Gastroesophageal sphincter (tissue), 4 donors: Measurements from ENCODE around the gene PARP8. TPM values are rescaled to one million over a fixed set of nuclear protein-coding genes. Genes with fewer than 3 reads are reported as not detected.

Experiments
- ATAC-seq: fragments of 150-250 bp; one replicate; pipeline ENCODE4 v1.9.1; 2016; ENCODE audit warnings: mild to moderate bottlenecking, moderate library complexity
- H3K27ac ChIP-seq, 4 donors: fragments of 200-600 bp; sonication (generic) in 3 of 4; 1 replicate in 3 of 4; 2 replicates in 1 of 4; pipeline ENCODE4 v1.5.1; 2016 to 2019
- H3K27me3 ChIP-seq: fragments of 200-600 bp; sonication (generic); one replicate; pipeline ENCODE4 v1.5.1; 2019
- H3K36me3 ChIP-seq, 2 donors: fragments of 200-600 bp; sonication (generic); one replicate each; pipeline ENCODE4 v1.5.1; 2019; ENCODE audit warnings: control low read depth in 1 of 2
- H3K4me1 ChIP-seq, 3 donors: fragments of 200-600 bp; sonication (generic); 1 replicate in 2 of 3; 2 replicates in 1 of 3; pipeline ENCODE4 v1.5.1; 2016 to 2019; ENCODE audit warnings: control low read depth in 2 of 3
- H3K4me3 ChIP-seq, 2 donors: fragments of 200-600 bp; sonication (generic); one replicate each; pipeline ENCODE4 v1.5.1; 2019; ENCODE audit warnings: mild to moderate bottlenecking in 1 of 2, moderate library complexity in 1 of 2
- H3K9me3 ChIP-seq, 3 donors: fragments of 200-600 bp; sonication (generic); one replicate each; pipeline ENCODE4 v1.5.1; 2017 to 2019; ENCODE audit warnings: control low read depth in 2 of 3
- EP300 ChIP-seq: sonication (generic); formaldehyde crosslinking; IDR thresholded peaks from one replicate; pipeline ENCODE4 v1.6.1; 2017; ENCODE audit warnings: antibody characterized with exemption, mild to moderate bottlenecking
- POLR2A ChIP-seq, 2 donors: fragments of 450-650 bp; IDR thresholded peaks; one replicate each; pipeline ENCODE4 v1.6.1; 2017; ENCODE audit warnings: antibody characterized with exemption in 2 of 2, mild to moderate bottlenecking in 2 of 2, moderate library complexity in 1 of 2
- POLR2AphosphoS5 ChIP-seq: sonication (generic); formaldehyde crosslinking; IDR thresholded peaks from one replicate; pipeline ENCODE4 v1.6.1; 2017; ENCODE audit warnings: antibody characterized with exemption
- WGBS, 2 donors: methylation state at CpG; one replicate each; pipeline ENCODE4 v1.1.5; 2018; ENCODE audit warnings: low coverage in 1 of 2; 5-methylcytosine and 5-hydroxymethylcytosine counted together
- total RNA-seq, 4 donors: library from RNA; depleted of rRNA; stranded (reverse); fragments of >200 nt; gene quantifications; one replicate each; pipeline ENCODE4 v1.1.0, GENCODE V29; 2016
- TF ChIP-seq, protein P1 (sequence below), 4 experiments: fragments of 200-600 bp in 2 of 4; fragments of 450-650 bp in 2 of 4; sonication (generic) in 1 of 4; IDR thresholded peaks; one replicate each; pipeline ENCODE4 v1.5.1; 2017 to 2019; ENCODE audit warnings: antibody characterized with exemption in 4 of 4, mild to moderate bottlenecking in 2 of 4, moderate library complexity in 2 of 4

Gene PARP8
- total RNA-seq, 4 donors from 2014 or later = 3.9 to 43.1 (median 24.8) TPM

GRCh38 chr5:50716134-50716533, 49.7 kb downstream of the PARP8 start:
- H3K4me1 ChIP-seq = peaks cover 0 to 4% (median 0%) of the 10 kb centered on the region in 3 donors
- ATAC-seq = no peak
- H3K36me3 ChIP-seq = no peaks in the 10 kb centered on the region
- no peaks in the 10 kb centered on the region for H3K27me3 ChIP-seq
- H3K4me3 ChIP-seq = no peak overlapping the region
- no peak overlapping the region for H3K27ac ChIP-seq
- TF ChIP-seq, protein P1, sequence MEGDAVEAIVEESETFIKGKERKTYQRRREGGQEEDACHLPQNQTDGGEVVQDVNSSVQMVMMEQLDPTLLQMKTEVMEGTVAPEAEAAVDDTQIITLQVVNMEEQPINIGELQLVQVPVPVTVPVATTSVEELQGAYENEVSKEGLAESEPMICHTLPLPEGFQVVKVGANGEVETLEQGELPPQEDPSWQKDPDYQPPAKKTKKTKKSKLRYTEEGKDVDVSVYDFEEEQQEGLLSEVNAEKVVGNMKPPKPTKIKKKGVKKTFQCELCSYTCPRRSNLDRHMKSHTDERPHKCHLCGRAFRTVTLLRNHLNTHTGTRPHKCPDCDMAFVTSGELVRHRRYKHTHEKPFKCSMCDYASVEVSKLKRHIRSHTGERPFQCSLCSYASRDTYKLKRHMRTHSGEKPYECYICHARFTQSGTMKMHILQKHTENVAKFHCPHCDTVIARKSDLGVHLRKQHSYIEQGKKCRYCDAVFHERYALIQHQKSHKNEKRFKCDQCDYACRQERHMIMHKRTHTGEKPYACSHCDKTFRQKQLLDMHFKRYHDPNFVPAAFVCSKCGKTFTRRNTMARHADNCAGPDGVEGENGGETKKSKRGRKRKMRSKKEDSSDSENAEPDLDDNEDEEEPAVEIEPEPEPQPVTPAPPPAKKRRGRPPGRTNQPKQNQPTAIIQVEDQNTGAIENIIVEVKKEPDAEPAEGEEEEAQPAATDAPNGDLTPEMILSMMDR (IDR thresholded peaks at IDR 0.05) = no peak
- TF ChIP-seq EP300 (no peak), POLR2A (IDR thresholded peaks at IDR 0.05) (no peak), POLR2AphosphoS5 (no peak)
- 95 to 100% methylated on average over 2 of the region's 2 CpGs for WGBS, 2 donors
- no peaks in the 10 kb centered on the region for H3K9me3 ChIP-seq

DNA sequence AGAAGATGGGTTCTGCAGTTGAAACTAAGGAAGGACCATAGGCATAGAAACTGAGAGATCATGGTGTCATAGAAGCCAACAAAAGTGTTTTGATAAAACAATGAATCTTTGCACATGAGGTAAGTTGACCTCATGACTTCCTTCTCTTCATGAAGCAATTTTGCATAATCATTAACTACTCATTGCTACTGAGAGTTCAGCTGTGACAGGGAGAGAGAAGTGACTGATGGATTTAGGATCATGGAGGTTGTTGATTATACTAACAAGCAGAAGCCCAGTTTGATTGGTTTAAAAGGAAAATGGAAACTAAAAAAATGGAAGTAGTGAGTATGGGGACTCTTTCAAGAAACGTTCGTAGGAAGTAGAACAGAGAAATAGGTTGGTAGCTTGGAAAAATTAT, 51.2 kb downstream of the PARP8 start:
- Histone ChIP-seq H3K9me3 (no peaks in the 10 kb centered on the region), H3K27ac (no peak overlapping the region), H3K4me1 (no peaks in the 10 kb centered on the region), H3K27me3 (no peaks in the 10 kb centered on the region), H3K4me3 (no peak overlapping the region), H3K36me3 (no peaks in the 10 kb centered on the region)
- ATAC-seq = no peak
- 65 to 82% methylated on average over 2 of the region's 2 CpGs for WGBS, 2 donors
- TF ChIP-seq EP300 = no peak
- TF ChIP-seq POLR2A (IDR thresholded peaks at IDR 0.05) = no peak
- TF ChIP-seq POLR2AphosphoS5 = no peak

- Histone ChIP-seq H3K36me3 (no peaks in the 10 kb centered on the region), H3K4me1 (no peaks in the 10 kb centered on the region), H3K27ac (no peak overlapping the region), H3K27me3 (no peaks in the 10 kb centered on the region), H3K4me3 (no peak overlapping the region), H3K9me3 (no peaks in the 10 kb centered on the region)
- ATAC-seq = no peak
- WGBS, 2 donors = 60 to 70% methylated on average over 3 to 4 of the region's 4 CpGs
- TF ChIP-seq, protein P1 (IDR thresholded peaks at IDR 0.05) = no peak
- TF ChIP-seq POLR2AphosphoS5 (no peak), POLR2A (IDR thresholded peaks at IDR 0.05) (no peak), EP300 (no peak)
Measured at GRCh38 chr5:50720061-50720710, 53.7 kb downstream of the PARP8 start.

- no peak for ATAC-seq
- H3K27ac ChIP-seq = no peak overlapping the region
- 81 to 100% methylated on average over 3 to 4 of the region's 4 CpGs for WGBS, 2 donors
Measured at GRCh38 chr5:50722223-50722622, 55.8 kb downstream of the PARP8 start.

DNA sequence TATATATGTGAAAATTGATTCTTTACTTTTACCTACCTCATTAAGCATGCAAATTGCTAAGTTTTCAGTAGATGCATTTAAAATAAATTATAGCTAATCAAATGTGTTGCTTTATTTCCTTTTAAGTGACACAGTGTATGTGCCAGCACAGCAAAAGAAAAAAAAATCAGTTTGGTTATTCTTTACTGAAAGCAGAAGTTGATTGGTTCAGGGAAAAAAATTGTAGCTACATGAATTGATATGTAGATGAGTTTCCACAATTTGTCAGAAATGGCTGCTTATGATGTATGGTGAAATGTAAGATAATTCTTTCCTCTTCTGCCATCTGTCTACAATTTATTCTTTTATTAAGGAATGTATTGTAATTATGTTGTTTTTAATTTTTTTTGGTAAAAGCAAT, 57.8 kb downstream of the PARP8 start:
- no peak for ATAC-seq
- TF ChIP-seq POLR2AphosphoS5 = no peak
- no peak for TF ChIP-seq EP300
- TF ChIP-seq, protein P1 (IDR thresholded peaks at IDR 0.05) = no peak
- TF ChIP-seq POLR2A (IDR thresholded peaks at IDR 0.05) = no peak
- no peaks in the 10 kb centered on the region for H3K9me3 ChIP-seq
- H3K27me3 ChIP-seq = no peaks in the 10 kb centered on the region
- no peak overlapping the region for H3K4me3 ChIP-seq
- H3K36me3 ChIP-seq = no peaks in the 10 kb centered on the region
- no peak overlapping the region for H3K27ac ChIP-seq
- peaks cover 0 to 13% (median 0%) of the 10 kb centered on the region in 3 donors for H3K4me1 ChIP-seq

More at GRCh38 chr5:50722223-50722622, 55.8 kb downstream of the PARP8 start:
- TF ChIP-seq EP300 = no peak
- TF ChIP-seq, protein P1 (IDR thresholded peaks at IDR 0.05) = no peak
- TF ChIP-seq POLR2AphosphoS5 = no peak
- no peak for TF ChIP-seq POLR2A (IDR thresholded peaks at IDR 0.05)
- H3K4me1 ChIP-seq = peaks cover 0 to 8% (median 0%) of the 10 kb centered on the region in 3 donors
- no peak overlapping the region for H3K4me3 ChIP-seq
- H3K27me3 ChIP-seq = no peaks in the 10 kb centered on the region
- H3K36me3 ChIP-seq = no peaks in the 10 kb centered on the region
- H3K9me3 ChIP-seq = no peaks in the 10 kb centered on the region
